Nephron progenitor cell (in vitro differentiated cells): ENCODE measurements around the gene PIGA.

ENCODE experiments used
- DNase-seq: peaks from one replicate; pipeline ENCODE4 v3.0.0; 2021
- H3K27ac Mint-ChIP-seq: 2 replicates; pipeline ENCODE4 v1.8.0; 2021; ENCODE audit warnings: mild to moderate bottlenecking, moderate library complexity, mixed read lengths
- H3K27me3 Mint-ChIP-seq: 2 replicates; pipeline ENCODE4 v1.8.0; 2021; ENCODE audit warnings: mild to moderate bottlenecking, low read depth, mixed read lengths; ENCODE audit not compliant: poor library complexity
- H3K36me3 Mint-ChIP-seq: 2 replicates; pipeline ENCODE4 v1.8.0; 2021; ENCODE audit warnings: low read depth, mixed read lengths
- H3K4me1 Mint-ChIP-seq: 2 replicates; pipeline ENCODE4 v1.8.0; 2021; ENCODE audit warnings: mixed read lengths
- H3K4me3 Mint-ChIP-seq: 2 replicates; pipeline ENCODE4 v1.8.0; 2021; ENCODE audit warnings: mild to moderate bottlenecking, moderate library complexity, mixed read lengths
- H3K9me3 Mint-ChIP-seq: 2 replicates; pipeline ENCODE4 v1.8.0; 2021; ENCODE audit warnings: mild to moderate bottlenecking, moderate library complexity, mixed read lengths
- CTCF ChIP-seq: fragments of 200-600 bp; sonication (generic); IDR thresholded peaks from 2 replicates; pipeline ENCODE4 v1.5.0; 2021; ENCODE audit warnings: antibody characterized with exemption

The PIGA gene, protein sequence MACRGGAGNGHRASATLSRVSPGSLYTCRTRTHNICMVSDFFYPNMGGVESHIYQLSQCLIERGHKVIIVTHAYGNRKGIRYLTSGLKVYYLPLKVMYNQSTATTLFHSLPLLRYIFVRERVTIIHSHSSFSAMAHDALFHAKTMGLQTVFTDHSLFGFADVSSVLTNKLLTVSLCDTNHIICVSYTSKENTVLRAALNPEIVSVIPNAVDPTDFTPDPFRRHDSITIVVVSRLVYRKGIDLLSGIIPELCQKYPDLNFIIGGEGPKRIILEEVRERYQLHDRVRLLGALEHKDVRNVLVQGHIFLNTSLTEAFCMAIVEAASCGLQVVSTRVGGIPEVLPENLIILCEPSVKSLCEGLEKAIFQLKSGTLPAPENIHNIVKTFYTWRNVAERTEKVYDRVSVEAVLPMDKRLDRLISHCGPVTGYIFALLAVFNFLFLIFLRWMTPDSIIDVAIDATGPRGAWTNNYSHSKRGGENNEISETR

GRCh38 chrX:15335135-15336022 lies at the start of gene PIGA:
PIGA (minus strand) TSS chrX:15335523; CDS start chrX:15331930, 3,593 bp downstream.
- TF ChIP-seq CTCF: no peak
- H3K27me3 Mint-ChIP-seq: peaks cover 33% of the 10 kb centered on the region
- H3K27ac Mint-ChIP-seq: peak within 1 kb of the TSS; percentile 96
- H3K4me1 Mint-ChIP-seq: no peaks in the 10 kb centered on the region
- H3K9me3 Mint-ChIP-seq: no peaks in the 10 kb centered on the region
- peak; percentile 86 for DNase-seq
- peak within 1 kb of the TSS; percentile 92 for H3K4me3 Mint-ChIP-seq
- H3K36me3 Mint-ChIP-seq: peaks cover 4% of the 10 kb centered on the region

- Mint-ChIP-seq H3K27ac (peak within 1 kb of the TSS; percentile 68), H3K9me3 (no peaks in the 10 kb centered on the region), H3K4me3 (peak within 1 kb of the TSS; percentile 77), H3K36me3 (peaks cover 10% of the 10 kb centered on the region), H3K4me1 (peaks cover 42% of the 10 kb centered on the region), H3K27me3 (no peaks in the 10 kb centered on the region)
- TF ChIP-seq CTCF: no peak
- DNase-seq: no peak
Observed at GRCh38 chrX:15384304-15384703, 49.0 kb upstream of the PIGA start, which contains the start of gene VEGFD. VEGFD (minus strand) TSS chrX:15384413; CDS start chrX:15383946, 467 bp downstream.

- peak overlapping the region; percentile 77 for H3K4me3 Mint-ChIP-seq
- no peak for DNase-seq
- H3K4me1 Mint-ChIP-seq: peaks cover 37% of the 10 kb centered on the region
- H3K9me3 Mint-ChIP-seq: no peaks in the 10 kb centered on the region
- peak overlapping the region; percentile 23 for H3K27ac Mint-ChIP-seq
- peaks cover 10% of the 10 kb centered on the region for H3K36me3 Mint-ChIP-seq
- H3K27me3 Mint-ChIP-seq: no peaks in the 10 kb centered on the region
- peak; percentile 27 for TF ChIP-seq CTCF
Observed at GRCh38 chrX:15382813-15383212, 47.5 kb upstream of the PIGA start.

DNA sequence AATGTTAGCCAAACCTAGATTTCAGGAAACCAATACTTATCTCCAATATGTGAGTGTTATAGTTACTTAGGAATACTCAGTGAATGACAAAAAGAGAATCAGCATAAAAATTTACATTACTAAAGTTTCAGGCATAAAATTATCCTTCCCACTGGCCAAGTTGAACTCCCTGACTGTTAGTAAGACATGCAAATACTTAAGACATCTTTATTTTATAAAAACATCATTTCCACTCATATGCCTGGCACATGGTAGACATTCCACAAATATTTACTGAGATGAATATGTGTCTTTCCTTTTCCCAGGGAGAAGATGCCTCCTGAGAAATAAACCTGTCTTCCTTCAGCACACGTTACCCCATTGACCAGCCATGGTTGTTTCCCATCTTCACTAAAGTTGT lies 41.6 kb upstream of the PIGA start:
- Mint-ChIP-seq H3K4me1 (peaks cover 15% of the 10 kb centered on the region), H3K36me3 (peaks cover 5% of the 10 kb centered on the region), H3K27ac (no peak overlapping the region), H3K9me3 (no peaks in the 10 kb centered on the region), H3K27me3 (no peaks in the 10 kb centered on the region), H3K4me3 (no peak overlapping the region)
- TF ChIP-seq CTCF: no peak
- no peak for DNase-seq

- Mint-ChIP-seq H3K4me3 (no peak overlapping the region), H3K27ac (peak overlapping the region; percentile 31), H3K9me3 (peaks cover 3% of the 10 kb centered on the region), H3K27me3 (no peaks in the 10 kb centered on the region), H3K4me1 (peaks cover 15% of the 10 kb centered on the region), H3K36me3 (peaks cover 9% of the 10 kb centered on the region)
- no peak for TF ChIP-seq CTCF
- DNase-seq: no peak
Observed at GRCh38 chrX:15373976-15374375, 38.7 kb upstream of the PIGA start.
